T-helper 2 cell treated with Interferon-gamma antibody and Interleukin-4, amounts not matched to agents 100 ng/mL and 5 ng/mL, for 36 hours (primary cell): ENCODE data around the gene CYTH4. TPM values are rescaled to one million over a fixed set of nuclear protein-coding genes. Genes with fewer than 3 reads are reported as not detected.

Experiments used
- intact Hi-C: fragments of 100-400 bp; cut with micrococcal nuclease; formaldehyde crosslinking; loops from one replicate; pipeline ENCODE4 v1.15.1; 2023
- total RNA-seq: library from RNA; stranded (reverse); gene quantifications from 2 replicates; pipeline ENCODE4 v1.2.3, GENCODE V29; 2022

The CYTH4 gene
- total RNA-seq, 1 donor from 2014 or later: 91.2 TPM

DNA sequence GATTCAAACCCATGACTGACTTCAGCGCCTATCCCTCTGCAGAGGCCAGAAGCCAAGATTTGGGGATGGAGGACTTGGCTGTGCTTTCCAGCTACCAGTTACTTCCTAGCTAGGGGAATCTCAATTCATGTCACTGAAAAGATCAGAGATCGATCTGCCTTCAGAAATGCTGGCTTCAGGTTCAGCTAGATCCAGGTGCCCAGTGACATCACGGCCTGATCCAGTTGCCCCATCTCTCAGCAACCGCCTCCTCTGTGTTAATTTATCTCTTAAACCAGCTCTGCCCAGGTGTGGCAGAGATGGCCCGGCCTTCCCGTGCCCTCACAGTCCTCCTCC, 24.2 kb downstream of the CYTH4 start:
- intact Hi-C loops: no loop called here

DNA sequence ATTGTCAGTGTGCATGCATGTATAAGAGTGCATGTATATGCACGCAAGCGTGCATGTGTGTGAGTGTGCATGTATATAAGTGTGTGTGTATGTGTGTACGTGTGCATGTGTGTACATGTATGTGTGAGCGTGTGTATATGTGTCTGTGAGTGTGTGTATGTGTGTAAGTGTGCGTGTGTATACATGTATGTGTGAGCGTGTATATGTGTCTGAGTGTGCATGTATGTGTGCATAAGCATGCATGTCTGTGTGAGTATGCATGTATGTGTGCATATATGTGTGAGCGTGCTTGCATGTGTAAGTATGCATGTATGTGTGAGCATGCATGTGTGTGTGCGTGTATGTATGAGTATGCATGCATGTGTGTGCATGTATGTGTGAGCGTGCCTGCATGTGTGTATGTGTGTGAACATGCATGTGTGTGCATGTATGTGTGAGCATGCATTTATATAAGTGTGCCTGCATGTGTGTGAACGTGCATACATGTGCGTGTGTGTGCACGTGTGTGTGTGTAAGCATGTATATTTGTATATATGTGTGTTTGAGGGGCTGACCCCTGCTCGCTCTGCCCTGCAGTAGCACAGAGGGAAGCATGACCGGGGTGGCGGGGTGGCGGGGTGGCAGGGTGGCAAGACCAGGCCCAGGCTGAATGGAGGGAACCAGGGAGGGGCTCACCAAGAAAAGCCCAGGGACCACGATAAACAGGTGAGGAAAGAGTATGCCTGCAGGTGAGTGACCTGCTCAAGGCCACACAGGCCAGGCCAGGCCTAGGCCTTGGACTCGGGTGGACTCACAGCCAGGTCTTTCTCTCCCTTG, 26.3 kb downstream of the CYTH4 start:
- intact Hi-C loops: no loop called here

DNA sequence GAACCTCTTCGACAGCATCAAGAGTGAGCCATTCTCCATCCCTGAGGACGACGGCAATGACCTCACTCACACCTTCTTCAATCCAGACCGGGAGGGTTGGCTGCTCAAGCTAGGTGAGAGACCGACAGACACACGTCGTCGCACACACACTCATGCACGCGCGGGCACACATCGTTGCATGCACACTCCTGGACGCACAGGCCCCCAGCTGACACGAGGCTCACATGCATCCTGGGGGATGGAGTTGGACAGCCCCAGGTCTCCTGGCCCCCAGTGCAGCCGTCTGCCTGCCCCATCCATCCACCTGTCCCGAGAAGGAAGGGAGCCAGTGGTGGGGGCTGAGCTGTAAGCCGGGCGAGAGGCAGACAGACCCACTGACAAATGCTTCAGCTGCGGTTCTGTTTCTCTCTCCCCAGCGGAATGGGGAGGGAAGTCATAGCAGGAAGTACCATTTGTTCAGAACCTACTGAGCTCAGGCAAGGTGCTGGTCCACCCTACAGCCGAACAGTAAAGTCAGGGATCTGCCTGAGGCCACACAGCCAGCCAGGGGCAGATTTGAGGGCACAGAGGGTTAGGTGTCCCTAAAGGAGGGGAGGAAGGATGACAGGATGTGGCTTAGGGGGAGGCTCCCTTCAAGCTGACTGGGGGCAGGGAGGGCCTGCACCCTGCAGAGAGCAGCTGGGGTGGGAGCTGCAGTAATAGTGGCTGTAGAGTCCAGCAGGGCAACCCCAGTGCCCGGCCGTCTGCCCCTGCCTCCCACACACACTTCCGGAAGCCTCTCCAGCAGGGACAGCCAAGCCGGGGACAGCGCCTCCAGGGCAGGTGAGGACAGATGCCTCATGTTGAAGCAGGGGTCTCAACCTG, 27.1 kb downstream of the CYTH4 start:
- intact Hi-C loops: no loop called here

DNA sequence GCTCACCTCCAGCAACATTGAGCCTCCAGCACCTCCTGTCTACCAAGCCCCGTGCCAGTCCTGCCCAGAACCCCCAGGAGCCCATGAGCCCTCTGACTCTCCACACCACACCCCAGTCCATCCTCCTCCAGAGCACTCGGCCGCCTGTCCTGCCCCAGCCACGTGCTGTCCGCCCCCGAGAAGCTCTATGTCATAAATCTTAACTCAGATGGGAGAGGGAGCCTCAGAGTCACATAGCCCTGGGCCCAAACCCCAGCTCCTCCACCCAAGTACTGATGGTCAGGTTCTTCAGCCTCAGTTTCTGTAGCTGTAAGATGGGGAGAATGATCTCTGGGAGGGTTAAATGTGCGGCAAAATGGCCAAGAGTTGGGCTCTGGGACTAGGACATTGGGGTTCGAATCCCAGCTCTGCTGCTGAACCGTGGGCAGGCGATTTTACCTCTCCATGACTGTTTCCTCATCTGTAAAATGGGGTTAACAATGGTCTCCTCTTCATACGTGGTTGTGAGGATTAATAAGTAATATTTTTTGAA, 27.8 kb downstream of the CYTH4 start:
- intact Hi-C loops: no loop called here

DNA sequence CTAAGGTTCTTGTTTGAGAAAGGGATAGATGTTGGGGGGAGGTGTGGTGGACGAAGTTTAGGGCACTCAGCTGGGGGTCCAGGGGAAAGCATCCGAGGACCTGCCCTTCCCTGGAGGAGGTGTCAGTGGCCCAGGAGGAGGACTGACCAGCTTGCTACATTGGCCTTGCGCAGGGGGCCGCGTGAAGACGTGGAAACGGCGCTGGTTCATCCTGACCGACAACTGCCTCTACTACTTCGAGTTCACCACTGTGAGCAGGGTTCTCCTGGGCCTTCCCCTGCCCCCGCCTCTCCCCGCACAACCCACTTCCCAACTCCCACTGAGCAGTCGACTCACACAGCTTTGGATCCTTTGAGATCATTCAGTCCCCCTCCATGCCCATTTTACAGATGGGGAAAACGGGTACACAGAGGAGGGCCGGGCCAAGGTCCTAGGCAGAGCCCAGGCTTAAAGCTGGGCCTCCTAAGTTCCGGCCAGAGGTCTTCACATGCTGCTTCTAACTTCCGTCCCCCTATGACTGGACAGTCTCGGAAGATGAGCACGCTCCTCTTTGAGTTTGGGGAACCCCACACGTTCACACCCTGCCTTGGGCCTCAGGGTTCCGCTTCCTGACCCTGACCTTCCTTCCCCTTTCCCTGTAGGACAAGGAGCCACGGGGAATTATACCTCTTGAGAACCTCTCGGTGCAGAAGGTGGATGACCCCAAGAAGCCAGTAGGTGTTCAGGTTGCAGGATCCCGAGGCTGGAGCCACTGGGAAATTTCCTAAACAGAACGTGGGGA, 28.7 kb downstream of the CYTH4 start:
- intact Hi-C loops: no loop called here

DNA sequence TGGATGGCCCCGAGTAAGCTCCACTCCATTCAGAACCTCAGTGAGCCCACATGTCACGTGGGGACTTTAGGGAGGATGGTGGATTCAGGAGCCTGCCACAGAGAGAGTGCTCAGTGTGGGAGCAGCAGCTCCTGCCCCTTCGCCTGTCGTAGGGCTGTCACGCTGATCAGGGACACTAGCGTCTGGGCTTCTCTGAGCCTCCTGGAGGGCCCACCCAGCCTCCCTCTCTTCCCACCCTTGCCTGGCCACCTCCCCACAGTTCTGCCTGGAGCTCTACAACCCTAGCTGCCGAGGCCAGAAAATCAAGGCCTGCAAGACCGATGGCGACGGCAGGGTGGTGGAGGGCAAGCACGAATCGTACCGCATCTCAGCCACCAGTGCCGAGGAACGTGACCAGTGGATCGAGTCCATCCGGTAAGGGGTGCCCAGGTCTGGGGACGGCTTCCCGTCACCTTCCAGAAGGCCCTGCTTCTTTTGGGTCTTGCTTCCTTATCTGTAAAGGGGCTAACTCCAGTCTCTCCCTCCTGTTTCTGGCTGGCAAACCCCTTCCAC, 29.5 kb downstream of the CYTH4 start:
- intact Hi-C loops: no loop called here

DNA sequence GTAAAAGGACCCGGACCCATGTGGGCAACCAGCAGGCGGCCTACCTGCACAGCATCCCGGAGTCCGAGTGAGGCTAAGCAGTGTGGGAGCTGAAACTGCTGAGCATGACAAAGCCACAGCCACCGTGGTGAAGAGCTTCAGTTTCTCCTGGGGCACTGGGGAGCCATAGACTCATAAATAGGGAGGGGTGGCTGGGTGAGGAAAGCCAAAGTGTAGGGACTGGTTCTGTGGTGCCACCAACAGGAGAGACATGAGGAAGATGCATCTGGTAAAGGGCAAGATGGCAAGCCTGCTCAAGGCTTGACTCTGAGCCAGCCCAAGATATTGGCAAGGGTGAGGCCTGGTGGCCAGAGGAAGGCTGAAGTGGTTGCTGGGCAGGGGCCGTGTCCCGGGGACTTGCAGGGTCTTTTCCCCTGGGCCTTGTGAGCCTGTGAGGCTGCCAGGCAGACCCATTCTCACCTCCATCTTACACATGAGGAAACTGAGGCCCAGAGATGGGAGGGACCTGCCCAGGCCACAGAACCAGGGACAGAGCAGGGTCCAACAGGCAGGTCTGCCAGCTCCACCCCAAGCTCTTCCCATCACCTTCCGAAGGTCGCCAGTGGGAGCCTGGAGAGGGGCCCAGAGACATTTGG, 30.4 kb downstream of the CYTH4 start:
- intact Hi-C loops: no loop called here

DNA sequence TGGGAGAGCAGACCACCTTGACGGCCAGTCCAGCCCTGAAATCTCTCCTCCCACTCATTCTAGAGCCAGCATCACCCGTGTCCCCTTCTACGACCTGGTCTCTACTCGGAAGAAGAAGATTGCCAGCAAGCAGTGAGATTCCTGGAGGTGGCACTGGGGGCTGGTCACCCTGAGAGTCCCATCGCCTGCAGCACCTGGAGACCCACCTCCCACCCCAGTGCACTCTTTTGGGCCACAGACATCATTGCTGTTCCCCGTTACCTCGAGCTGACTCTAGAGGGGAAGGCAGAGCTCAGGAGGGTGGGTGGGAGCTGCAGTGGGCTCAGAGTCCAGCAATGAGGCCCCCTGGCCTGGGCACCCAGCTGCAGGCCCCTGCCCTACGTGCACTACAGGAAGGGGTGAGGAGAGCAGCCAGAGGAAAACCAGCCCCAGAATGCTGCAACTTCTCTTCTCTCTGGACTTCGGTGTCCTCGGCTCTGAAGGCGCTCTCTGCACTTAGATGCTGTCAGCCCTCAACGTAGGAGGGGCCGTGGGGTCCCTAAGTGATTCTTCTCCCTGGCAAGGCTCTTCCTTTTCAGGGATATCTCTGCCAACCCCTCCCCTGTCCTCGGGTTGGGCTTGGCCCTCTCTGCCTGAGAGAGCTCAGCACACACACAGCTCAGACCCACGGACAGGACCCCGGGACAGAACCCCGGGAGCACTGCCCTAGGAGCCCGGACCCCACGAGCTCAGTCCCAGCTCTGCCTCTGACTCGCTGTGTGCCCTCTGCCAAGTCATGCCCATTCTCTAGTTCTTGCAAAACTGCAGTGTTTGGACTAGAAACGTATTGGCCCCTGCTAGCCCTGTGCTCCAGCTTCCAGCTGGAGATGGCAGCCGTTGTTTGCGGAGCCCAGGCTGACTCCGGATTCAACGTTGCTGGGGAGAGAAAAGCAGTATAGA, 31.3 kb downstream of the CYTH4 start:
- intact Hi-C loops: no loop called here

DNA sequence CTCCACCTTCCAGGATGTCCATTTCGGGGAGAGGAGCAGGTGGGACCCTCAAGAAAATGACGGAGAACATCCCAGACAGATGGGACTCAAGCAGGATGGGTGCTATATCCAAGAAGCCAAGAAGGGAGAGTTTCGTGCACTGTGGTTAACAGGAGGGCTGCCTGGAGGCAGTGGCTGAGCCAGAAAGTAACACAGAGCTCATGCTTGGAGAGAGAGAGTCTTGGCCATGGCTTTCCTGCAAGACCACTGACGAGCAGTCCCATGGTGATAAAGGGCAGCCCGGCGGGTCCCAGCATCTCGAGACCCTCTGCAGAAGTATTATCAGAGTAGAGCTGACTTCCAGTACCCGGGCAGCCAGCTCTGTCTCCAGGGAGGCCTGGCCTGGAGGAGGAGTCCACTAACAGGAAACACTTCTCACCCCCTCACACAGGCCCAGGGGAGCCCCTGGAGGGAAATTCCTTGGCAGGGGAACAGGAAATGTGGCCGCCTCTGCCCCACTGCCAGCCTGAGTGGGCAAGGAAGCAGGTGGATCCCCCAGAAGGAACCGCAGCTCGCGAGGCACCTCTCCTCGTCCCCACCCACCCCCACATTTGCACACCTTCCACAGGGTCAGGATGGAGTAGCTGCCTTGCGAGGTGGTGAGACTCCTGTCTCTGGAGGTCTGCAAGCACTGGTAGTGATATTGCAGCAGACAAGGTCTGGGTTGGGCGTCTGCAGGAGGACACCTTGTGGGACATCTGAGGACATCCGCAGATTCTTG, 32.2 kb downstream of the CYTH4 start:
- intact Hi-C loops: no loop called here

DNA sequence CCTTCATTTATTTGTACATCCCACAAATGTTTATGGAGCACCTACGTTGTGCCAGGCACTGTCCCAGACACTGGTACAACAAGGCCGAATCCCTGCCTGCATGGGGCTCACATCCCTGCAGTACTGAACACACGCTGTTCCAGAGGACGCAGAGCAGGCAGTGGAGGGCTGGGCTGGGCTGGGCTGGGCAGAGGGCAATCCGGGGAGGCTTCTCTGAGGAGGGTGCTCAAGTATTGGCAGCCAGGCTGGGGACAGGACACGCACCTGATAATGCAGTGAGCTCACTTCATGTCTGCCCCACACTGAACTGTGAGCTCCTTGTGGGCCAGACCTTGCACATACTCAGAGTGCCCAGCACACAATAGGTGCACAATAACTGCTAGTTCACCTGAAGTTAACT, 34.1 kb downstream of the CYTH4 start:
- intact Hi-C loops: loop anchor here (1.0 to 2.0 kb wide), 3 partner anchors 112 to 250 kb away; no protein-coding TSS in a partner anchor

DNA sequence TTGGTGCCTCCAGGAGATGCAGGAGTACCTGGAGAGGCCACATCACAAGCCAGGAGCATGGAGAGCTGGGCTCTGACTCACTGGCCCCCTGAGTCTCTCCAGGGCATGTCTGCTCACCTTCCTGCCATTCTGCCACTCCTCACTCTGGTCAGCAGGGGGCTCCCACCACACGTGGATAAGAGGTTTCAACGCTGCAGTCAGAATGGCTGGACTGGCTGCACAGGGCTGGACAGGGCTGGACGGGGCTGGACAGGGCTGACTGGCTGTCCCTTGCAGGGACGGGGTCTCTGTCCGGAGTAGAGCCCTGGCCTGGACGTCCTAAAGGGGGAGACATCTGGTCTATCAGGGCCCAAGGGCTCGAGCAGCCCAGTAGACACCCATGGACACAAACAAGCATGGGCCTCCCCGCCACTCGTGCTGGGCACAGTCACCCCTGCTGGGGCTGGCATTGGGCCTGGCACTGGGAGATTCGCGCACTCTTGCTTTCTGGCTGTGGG, 34.6 kb downstream of the CYTH4 start:
- intact Hi-C loops: loop anchor here (1.0 to 2.0 kb wide), 3 partner anchors 112 to 250 kb away; no protein-coding TSS in a partner anchor

DNA sequence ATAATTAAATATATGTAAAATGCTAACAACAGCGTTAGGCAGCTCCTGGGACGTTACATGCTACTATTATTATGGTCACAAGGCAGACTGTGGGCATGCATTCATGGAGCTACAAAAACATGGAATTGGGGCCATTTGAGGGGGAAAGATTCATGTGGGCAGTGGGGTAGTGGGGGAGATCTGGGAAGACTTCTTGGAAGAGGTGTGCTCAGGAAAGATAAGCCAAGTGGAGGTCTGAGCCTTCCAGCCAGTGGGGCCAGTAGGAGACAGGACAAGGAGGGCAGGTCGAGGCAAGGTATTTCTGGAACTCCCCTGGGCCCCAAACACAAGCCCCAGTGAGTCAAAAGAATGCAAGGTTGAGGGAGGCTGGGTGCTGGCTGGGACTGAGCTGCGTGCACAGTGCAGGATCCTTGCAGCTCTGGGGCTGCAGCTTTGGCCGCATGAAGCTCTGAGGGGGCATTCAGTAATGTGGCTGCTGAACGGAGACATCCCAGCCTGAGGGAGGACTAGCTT, 35.4 kb downstream of the CYTH4 start:
- intact Hi-C loops: loop anchor here (2.0 kb wide), 2 partner anchors 111 to 249 kb away; no protein-coding TSS in a partner anchor

DNA sequence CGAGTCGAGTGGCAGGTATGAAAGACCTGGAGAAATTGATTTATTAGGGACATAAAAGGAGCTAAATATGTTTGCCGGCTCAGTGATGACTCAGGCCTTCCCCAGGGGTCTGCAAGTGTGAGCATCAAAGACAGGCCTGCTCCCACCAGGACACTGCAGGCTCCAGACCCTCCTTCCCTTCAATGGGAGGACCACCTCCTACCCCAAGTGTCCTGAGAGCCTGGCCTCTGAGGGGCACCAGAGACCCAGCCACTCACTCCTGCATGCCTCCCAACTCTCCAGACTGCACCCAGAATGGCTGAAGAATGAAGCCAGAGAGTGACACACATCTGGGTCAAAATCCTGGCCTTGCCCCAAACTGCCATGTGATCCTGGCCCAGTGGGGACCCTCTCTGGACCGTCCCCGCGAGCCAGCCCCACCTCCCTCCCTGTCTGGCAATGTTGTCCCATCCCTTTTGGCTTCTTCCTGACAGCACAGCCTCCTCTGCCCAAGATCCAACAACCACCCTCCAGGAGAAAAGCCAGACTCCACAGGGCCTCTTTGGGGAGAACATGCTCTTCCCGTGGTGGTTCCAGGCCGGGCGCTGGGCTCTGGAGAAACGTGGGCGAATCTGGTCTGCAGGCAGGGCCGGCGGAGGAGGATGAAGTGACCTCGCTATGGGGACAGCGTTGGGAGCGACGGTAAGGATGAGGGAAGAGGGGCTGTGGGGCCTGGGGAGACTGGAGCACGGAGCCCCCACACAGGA, 36.2 kb downstream of the CYTH4 start:
- intact Hi-C loops: no loop called here

DNA sequence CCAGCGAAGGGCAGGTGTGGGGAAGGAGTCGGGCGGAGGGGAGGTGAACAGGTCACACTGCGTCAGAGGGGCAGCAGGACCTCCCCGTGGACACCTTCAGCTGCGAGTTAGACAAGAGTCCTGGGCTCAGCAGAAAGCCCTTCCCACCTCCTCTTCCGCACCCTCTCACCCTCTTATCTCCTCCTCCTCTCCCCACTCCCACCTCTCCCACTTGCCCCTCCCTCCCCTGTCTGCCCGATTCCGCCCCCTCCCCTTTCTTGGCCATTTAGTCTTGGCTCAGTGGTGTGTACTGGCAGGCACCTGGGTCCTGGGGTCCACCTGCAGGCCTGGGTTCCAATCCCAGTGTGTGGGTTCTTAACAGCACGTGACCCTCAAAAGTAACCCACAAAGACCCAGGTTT, 37.2 kb downstream of the CYTH4 start:
- intact Hi-C loops: no loop called here

DNA sequence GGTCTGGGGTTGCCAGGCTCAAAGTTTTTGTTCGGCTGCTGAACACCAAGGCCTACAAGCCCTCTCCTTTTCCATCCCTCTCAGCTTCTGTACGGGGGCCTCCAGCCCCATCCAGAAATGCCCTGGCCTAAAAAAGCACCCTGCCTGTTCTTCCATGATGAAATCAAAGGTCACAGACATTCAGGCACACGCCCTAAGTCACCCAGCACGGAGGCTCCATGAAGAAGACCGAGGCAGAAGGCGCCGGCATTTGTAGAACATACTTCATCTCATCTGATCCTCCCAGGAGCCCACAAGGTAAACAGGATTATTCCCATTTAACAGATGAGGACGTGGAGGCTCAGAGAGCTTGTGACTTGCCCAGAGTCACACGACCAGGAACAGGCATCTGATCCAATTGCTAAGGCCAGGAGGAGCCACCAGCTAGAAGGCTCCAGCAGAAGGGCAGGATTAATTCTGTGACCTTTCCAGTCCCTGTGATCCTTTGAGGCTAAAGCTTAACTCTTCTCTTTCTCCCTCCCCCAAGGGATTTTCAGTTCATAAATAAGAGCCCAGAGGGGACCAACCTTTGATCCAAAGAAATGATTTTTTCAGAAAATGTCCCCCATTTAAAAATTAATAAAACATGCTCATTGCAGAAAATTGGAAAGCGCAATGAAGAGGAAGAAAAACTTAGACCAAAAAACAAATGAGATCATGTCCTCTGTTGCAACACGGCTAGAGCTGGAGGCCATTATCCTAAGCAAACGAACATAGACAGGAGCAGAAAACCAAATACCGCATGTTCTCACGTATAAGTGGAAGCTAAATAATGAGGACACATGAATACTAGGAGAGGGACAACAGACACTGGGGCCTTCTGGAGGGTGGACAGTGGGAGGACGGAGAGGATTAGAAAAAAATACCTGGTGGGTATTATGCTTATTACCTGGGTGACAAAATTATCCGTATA, 38.7 kb downstream of the CYTH4 start:
- intact Hi-C loops: no loop called here

DNA sequence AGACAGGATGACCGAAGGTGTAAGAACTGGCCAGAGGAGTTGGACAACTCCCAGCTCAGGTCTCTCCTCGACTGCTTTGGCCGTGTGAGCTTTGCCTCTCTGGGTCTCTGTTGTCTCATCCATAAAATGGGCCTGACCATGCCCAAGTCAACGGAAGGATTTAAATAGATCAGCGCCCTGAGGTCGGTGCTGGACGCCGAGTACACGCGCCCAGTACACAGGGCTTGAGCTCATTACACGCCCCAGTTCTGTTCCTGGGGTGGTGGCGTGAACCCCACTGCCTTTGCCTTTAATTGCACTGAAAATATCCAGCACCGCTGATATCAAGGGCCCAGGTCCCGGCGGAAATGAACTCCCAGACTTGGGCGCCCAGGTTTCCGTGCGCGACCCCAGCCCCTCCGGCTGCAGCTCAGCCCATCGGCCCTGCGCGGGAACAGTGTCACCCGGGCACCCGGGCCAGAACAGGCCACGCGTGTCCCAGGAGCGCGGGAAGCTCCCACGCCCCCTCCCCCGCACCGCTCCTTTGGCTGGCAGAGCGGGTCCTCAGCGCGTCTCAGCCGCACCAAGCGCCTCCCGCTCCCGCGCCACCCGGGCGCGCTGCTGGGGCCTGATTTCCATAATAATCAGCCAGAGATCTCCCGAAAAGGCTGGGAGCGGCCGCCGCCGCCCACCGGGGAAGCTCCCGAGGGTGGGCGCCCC, 42.2 kb downstream of the CYTH4 start:
- intact Hi-C loops: no loop called here
